HepG2 (cell line): ENCODE results near the gene CLDN9. TPM values are rescaled to one million over a fixed set of nuclear protein-coding genes. Genes with fewer than 3 reads are reported as not detected.

ENCODE experiments used
- AHR ChIP-seq: IDR thresholded peaks from 2 replicates; pipeline ENCODE4 v1.6.1; 2018; ENCODE audit warnings: missing genetic modification reagents, missing compliant biosample characterization
- BHLHE40 ChIP-seq: IDR thresholded peaks from 2 replicates; pipeline ENCODE4 v1.6.1; 2011; ENCODE audit warnings: low read length, improper control_type of control experiment
- BRF2 ChIP-seq: sonication (generic); formaldehyde crosslinking; IDR thresholded peaks from 2 replicates; pipeline ENCODE4 v1.8.1; 2022; ENCODE audit warnings: mild to moderate bottlenecking, missing genetic modification reagents
- CREB3 ChIP-seq: sonication (generic); formaldehyde crosslinking; IDR thresholded peaks from 2 replicates; pipeline ENCODE4 v1.5.0; 2020; ENCODE audit warnings: missing genetic modification reagents
- EED ChIP-seq: sonication (generic); formaldehyde crosslinking; IDR thresholded peaks from 2 replicates; pipeline ENCODE4 v1.5.0; 2020; ENCODE audit warnings: mild to moderate bottlenecking, missing genetic modification reagents
- GABPA ChIP-seq, 2 experiments: IDR thresholded peaks; 2 replicates each; pipeline ENCODE4 v1.6.1; 2011 to 2016; ENCODE audit warnings: low read depth in 2 of 2, low read length in 1 of 2, missing biosample characterization in 1 of 2, missing genetic modification characterization in 1 of 2
- KLF16 ChIP-seq, 2 experiments: sonication (generic) in 1 of 2; formaldehyde crosslinking in 1 of 2; IDR thresholded peaks; 2 replicates each; pipeline versions ENCODE4 v1.6.1 to v1.8.0; 2016 to 2023; ENCODE audit warnings: missing genetic modification reagents in 2 of 2, missing compliant biosample characterization in 1 of 2
- NAIF1 ChIP-seq: sonication (generic); formaldehyde crosslinking; IDR thresholded peaks from 2 replicates; pipeline ENCODE4 v1.5.0; 2020; ENCODE audit warnings: mild to moderate bottlenecking, missing genetic modification reagents, borderline replicate concordance
- PAXIP1 ChIP-seq: sonication (generic); formaldehyde crosslinking; conservative IDR thresholded peaks from 2 replicates; pipeline ENCODE4 v1.4.0; 2020; ENCODE audit warnings: mild to moderate bottlenecking, missing genetic modification reagents, moderate library complexity
- REPIN1 ChIP-seq: sonication (generic); formaldehyde crosslinking; IDR thresholded peaks from 2 replicates; pipeline ENCODE4 v1.8.0; 2022; ENCODE audit warnings: missing genetic modification reagents, low read depth, mild to moderate bottlenecking, borderline replicate concordance
- WIZ ChIP-seq: sonication (generic); formaldehyde crosslinking; IDR thresholded peaks from 2 replicates; pipeline ENCODE4 v1.5.1; 2020; ENCODE audit warnings: mild to moderate bottlenecking, missing genetic modification reagents
- ZIK1 ChIP-seq: sonication (generic); formaldehyde crosslinking; IDR thresholded peaks from 2 replicates; pipeline ENCODE4 v1.5.0; 2020; ENCODE audit warnings: mild to moderate bottlenecking, low read depth, missing genetic modification reagents, borderline replicate concordance
- ZNF253 ChIP-seq: sonication (generic); formaldehyde crosslinking; IDR thresholded peaks from 2 replicates; pipeline ENCODE4 v1.8.0; 2022; ENCODE audit warnings: mild to moderate bottlenecking, missing genetic modification reagents, borderline replicate concordance
- ZNF256 ChIP-seq: sonication (generic); formaldehyde crosslinking; conservative IDR thresholded peaks from 2 replicates; pipeline ENCODE4 v1.4.0; 2020; ENCODE audit warnings: missing genetic modification reagents
- ZNF317 ChIP-seq: sonication (generic); formaldehyde crosslinking; IDR thresholded peaks from 2 replicates; pipeline ENCODE4 v1.5.0; 2020; ENCODE audit warnings: mild to moderate bottlenecking, missing genetic modification reagents
- ZNF331 ChIP-seq: sonication (generic); formaldehyde crosslinking; IDR thresholded peaks from 2 replicates; pipeline ENCODE4 v1.4.0; 2020; ENCODE audit warnings: missing genetic modification reagents
- ZNF33A ChIP-seq: sonication (generic); formaldehyde crosslinking; IDR thresholded peaks from 2 replicates; pipeline ENCODE4 v1.5.1; 2020; ENCODE audit warnings: missing genetic modification reagents, mild to moderate bottlenecking, moderate library complexity, borderline replicate concordance
- ZNF431 ChIP-seq: sonication (generic); formaldehyde crosslinking; IDR thresholded peaks from 2 replicates; pipeline ENCODE4 v1.9.0; 2022; ENCODE audit warnings: missing genetic modification reagents, low read depth, mild to moderate bottlenecking, borderline replicate concordance
- ZNF614 ChIP-seq: IDR thresholded peaks from 2 replicates; pipeline ENCODE4 v1.6.1; 2018; ENCODE audit warnings: missing biosample characterization, missing genetic modification reagents, inconsistent platforms, borderline replicate concordance
- ZSCAN29 ChIP-seq: sonication (generic); formaldehyde crosslinking; conservative IDR thresholded peaks from 2 replicates; pipeline ENCODE4 v1.4.0; 2020; ENCODE audit warnings: mild to moderate bottlenecking, missing genetic modification reagents
- polyA plus RNA-seq, 8 experiments: library from polyadenylated mRNA; depleted of rRNA in 3 of 8; stranded (reverse) in 7 of 8; unstranded in 1 of 8; fragments of >200 nt; fragmentation: Illumina TruSeq in 4 of 8; extraction: Trizol in 4 of 8; gene quantifications; 2 replicates each; pipeline versions ENCODE4 v1.2.1 to v1.2.3, GENCODE V29; 2011 to 2016; ENCODE audit warnings: low read depth in 4 of 8, missing spikeins in 1 of 8, mixed read lengths in 1 of 8; ENCODE audit not compliant: insufficient read depth in 1 of 8
- total RNA-seq, 5 experiments: library from RNA; depleted of rRNA; stranded (reverse); fragments of >200 nt; fragmentation: Illumina TruSeq; extraction: Trizol; gene quantifications; 2 replicates each; pipeline ENCODE4 v1.2.3, GENCODE V29; 2016; ENCODE audit warnings: low read depth in 1 of 5

CLDN9 gene
- total and polyA plus RNA-seq, 2 of the 13 experiments (the other 11 are each of a cell fraction or from before 2014, with no cell fraction given) = 0.15 to 0.26 TPM

- TF ChIP-seq REPIN1 = peak; percentile 53; the same call in 1 of the 2 replicates
- TF ChIP-seq ZNF317 (CRISPR knock-in tag) = peak; percentile 48; the same call in 1 of the 2 replicates
- TF ChIP-seq KLF16 (CRISPR knock-in tag; IDR thresholded peaks at IDR 0.05) = peak in 1 of 2 experiments; percentile 74; a peak in 2 of 4 replicates
- TF ChIP-seq BRF2 (CRISPR knock-in tag) = no peak
- peak; percentile 83; the same call in 1 of the 2 replicates for TF ChIP-seq EED (CRISPR knock-in tag)
- TF ChIP-seq AHR = no peak
- peak; percentile 59 for TF ChIP-seq ZNF331 (CRISPR knock-in tag)
- 0 out of 2 replicates have a peak, but pooled peaks have one; percentile 36 for TF ChIP-seq ZNF253 (CRISPR knock-in tag)
- TF ChIP-seq ZNF256 (CRISPR knock-in tag) = no peak
- TF ChIP-seq ZSCAN29 (CRISPR knock-in tag) = no peak
- TF ChIP-seq NAIF1 = no peak
- no peak; the same call in 1 of the 2 replicates for TF ChIP-seq GABPA (IDR thresholded peaks at IDR 0.05; ENCODE audit: low read depth, low read length)
- no peak for TF ChIP-seq GABPA (CRISPR knock-in tag; IDR thresholded peaks at IDR 0.05; ENCODE audit: low read depth)
- TF ChIP-seq ZNF33A (CRISPR knock-in tag) = no peak
- no peak; the same call in 1 of the 2 replicates for TF ChIP-seq ZIK1 (CRISPR knock-in tag)
- no peak for TF ChIP-seq CREB3
- TF ChIP-seq WIZ (CRISPR knock-in tag) = no peak
- TF ChIP-seq ZNF614 = peak; percentile 63; the same call in 1 of the 2 replicates
- TF ChIP-seq BHLHE40 = no peak
- 0 out of 2 replicates have a peak, but pooled peaks have one; percentile 79 for TF ChIP-seq ZNF431 (CRISPR knock-in tag)
- peak; percentile 64 for TF ChIP-seq PAXIP1 (CRISPR knock-in tag)
Measured at GRCh38 chr16:3059041-3059722, 46.5 kb downstream of the CLDN9 start (continued).
